GM18526 (cell line): ENCODE results near the gene TBC1D23.

ENCODE experiments used
- POLR2A ChIP-seq: IDR thresholded peaks from 3 replicates; pipeline ENCODE4 v1.6.1; 2011; ENCODE audit not compliant: insufficient read length; ENCODE audit errors: extremely low read depth

TBC1D23 gene

DNA sequence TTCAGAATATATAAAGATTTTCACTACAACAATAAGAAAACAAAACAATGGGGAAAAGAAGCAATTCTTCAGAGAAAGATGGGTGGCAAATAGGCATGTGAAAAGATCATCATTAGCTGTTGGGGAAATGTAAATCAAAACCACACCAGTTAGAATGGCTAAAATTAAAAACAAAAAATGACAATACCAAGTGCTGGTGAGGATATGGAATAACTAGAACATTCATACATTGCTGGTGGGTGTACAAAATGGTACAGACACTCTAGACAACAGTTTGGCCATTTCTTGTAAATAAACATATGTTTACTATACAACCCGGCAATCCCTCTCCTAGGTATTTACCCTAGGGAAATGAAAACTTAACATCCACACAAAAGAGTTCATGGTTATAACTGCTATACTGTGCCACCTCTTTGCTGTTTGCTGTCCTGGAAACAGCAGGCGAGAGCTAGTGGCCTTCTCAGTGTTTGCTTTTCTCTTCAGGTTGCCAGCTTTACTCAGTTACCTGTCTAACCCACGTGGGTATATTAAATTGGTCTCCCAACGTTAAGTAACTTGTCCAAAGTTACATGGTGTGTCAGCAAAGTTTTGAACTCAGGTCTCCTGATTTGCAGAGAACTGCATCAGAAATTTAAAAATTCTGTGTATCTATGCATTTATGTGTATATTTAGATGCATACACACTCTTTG lies 69.2 kb downstream of the TBC1D23 start:
- no peak for TF ChIP-seq POLR2A

DNA sequence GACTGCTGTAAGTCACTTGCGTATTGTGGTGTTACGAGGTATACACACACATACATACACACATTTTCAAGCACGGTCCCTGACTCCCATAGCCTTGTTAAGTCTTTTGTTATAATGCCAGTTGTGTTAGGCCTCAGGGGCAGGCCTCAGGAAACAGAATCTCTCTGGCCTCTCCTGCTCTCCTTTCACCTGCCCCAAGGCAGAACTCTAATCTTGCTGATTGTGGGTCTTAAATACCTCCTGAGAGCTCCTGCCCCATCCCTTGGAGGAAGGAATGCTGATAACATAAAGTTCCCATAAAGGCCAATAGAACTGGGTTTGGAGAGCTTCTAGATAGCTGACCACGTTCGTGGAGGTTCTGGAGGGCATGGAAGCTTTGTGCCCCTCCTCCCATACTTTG lies 69.9 kb downstream of the TBC1D23 start:
- no peak for TF ChIP-seq POLR2A

- TF ChIP-seq POLR2A: no peak
Observed at GRCh38 chr3:100331660-100332059, 70.9 kb downstream of the TBC1D23 start.

DNA sequence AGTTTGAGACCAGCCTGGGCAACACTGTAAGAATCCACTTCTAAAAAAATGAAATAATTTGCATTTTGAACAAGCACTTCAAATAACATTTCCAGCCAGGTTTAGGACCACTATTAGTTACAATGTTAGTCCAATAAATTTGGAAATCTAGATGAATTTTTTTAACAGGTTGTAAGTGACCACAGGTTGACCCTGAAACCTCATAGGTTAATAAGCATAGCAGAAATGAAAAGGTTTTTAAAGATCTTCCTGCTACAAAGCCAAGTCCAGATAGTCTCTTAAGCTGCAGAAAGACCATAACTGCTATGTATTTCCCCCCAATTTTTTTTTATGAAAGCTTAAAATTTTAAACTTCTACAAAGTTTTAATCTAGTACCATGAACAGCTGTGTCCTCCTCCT lies 72.3 kb downstream of the TBC1D23 start:
- TF ChIP-seq POLR2A: no peak

- no peak for TF ChIP-seq POLR2A
Observed at GRCh38 chr3:100333970-100334487, 73.2 kb downstream of the TBC1D23 start.

- TF ChIP-seq POLR2A: peak; percentile 89
Observed at GRCh38 chr3:100334488-100335351, 73.9 kb downstream of the TBC1D23 start, which contains the start of gene NIT2. Gene NIT2, plus strand, starts transcription at chr3:100334757. Its CDS starts 35 bp downstream, at chr3:100334792.

- TF ChIP-seq POLR2A: no peak
Observed at GRCh38 chr3:100335434-100335833, 74.6 kb downstream of the TBC1D23 start.

GRCh38 chr3:100338911-100339310 lies 78.1 kb downstream of the TBC1D23 start:
- TF ChIP-seq POLR2A: no peak

DNA sequence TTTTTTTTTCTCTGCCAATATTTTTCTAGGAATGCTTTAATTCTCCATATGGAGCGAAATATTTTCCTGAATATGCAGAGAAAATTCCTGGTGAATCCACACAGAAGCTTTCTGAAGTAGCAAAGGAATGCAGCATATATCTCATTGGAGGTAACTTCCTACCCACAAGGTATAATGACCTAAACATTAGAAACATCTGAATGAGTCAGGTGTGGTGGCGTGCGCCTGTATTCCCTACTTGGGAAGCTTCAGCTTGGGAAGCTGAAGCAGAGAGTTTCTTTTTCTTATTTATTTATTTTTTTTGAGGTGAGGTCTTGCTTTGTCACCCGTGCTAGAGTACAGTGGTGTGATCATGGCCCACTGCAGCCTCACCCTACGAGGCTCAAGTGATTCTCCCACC lies 79.0 kb downstream of the TBC1D23 start:
- no peak for TF ChIP-seq POLR2A

DNA sequence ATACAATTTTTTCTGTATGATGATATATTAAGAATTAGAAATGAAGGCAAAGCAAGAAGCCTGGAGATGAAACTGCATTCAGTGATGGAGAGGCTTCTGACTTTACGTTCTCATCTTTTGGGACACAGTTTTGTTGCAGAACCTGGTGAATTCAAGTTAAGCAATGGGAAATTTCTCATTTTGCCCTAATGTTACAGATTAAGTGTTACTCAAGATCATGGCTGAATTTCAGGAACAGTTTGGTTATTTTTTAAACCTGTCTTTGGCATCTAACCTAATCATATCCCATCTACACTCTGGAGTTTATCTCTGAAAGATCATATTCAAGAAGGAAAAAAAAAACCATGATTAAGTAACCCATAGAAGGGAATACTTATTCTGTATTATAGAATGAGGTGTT lies 79.7 kb downstream of the TBC1D23 start:
- no peak for TF ChIP-seq POLR2A

GRCh38 chr3:100348727-100349126 lies 87.9 kb downstream of the TBC1D23 start:
- no peak for TF ChIP-seq POLR2A

DNA sequence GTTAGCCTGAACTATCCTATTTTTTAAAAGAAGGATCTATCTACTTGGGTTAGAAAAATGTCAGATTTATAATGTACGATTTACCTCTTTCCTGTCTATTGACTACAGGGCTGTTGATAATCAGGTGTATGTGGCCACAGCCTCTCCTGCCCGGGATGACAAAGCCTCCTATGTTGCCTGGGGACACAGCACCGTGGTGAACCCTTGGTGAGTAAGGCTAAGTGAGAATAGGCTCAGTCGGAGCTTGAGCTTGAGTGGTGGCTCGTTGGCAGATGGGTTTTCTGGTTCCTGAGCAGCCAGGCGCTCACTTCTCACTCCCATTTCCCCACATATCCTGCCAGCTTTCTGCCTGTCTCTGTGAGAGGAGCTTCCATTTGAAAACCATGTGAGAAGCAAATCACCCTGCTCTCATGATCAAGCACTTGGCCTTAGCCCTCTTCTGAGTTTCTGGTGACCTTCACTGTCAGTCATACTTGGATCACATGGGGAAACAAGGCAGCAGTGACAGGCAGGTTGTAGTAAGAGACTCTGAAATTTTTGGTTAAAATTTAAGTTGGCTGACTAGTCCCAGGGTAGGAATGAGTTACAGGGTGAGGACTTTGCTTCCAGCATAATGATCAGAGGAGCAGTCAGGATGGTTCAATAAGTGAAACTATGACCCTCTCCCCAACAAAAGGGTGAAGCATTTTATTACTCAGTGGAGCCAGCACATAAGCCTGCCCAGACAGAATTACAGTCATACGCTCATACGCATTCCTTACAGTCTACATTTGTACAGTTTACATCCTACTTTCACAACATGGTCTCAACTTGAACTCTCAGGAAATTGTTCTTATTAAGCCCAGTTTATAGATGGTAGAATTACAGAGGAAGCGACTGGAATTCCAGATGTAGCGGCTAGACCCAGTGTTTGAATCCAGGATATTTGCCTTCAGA lies 91.8 kb downstream of the TBC1D23 start:
- TF ChIP-seq POLR2A: no peak

- no peak for TF ChIP-seq POLR2A
Observed at GRCh38 chr3:100354850-100355249, 94.1 kb downstream of the TBC1D23 start.

DNA sequence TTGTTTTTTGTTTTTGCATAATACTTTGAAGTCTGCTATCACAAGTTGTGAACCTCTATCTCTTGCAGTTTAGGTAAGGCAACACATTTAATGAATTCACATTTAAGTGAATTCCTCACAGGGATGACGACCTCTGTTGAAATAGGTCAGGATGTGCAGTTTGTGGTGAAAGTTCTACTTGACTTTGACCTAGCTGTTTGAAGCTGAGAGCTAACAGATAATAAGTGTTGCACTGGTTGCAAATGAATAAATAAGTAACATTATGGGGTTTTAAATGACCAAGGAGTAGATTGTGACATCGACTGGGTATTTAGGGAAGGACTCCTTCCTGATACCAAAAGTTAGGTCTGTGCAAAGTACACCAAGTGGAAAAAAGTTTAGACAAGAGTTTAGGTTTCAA lies 97.6 kb downstream of the TBC1D23 start:
- TF ChIP-seq POLR2A: no peak

DNA sequence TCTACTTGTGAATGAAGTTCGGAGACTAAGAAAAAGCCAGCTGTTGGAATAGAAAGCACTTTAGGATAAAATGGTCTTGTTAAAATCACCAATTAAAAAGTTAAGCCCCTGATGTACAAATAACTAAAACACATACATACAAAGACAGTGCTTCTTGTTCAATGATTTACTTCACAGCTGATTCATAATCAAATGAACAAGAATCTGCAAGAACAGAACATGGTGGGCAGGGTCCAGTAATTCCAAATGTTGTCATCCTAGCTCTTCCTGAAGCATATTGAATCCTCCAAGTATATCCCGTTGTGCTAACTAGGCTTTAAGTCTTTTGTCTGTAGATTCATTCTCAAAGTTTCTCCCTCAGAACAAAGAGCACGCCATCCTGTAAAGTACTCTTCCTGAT lies 98.2 kb downstream of the TBC1D23 start:
- no peak for TF ChIP-seq POLR2A

DNA sequence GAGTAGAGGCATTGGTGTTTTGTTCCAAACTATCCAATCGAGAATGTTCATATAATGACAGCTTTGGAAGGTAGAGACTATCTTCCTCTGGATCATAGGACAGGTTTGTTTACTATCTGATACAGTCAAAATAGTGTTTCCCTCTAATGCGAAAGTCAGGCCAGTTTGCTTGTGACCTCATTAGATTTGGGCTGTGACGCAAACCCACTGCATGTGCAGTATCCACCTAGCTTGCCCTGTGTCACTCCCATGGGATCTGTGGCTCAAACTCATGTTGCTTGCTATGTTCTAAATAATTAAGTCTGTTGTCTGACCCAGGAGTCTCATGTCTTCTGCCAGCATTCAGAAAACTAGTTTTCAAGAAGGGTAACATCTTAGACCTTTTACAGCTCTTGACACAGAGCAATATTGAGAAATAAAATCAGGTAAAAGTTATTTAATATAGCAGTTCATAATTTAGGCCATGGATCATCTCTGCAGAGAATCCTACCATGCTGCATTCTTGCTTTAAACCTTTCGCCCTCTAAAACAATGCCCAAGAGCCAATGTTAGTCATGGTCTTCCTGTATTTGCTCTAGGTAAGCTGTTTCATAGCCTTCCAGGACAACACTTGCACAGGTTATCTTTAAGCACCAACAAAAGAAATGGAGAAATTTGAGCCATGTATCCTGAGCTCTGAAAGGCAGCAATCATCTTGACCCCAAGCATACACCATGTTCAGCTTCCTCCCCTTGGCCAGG lies 100.1 kb downstream of the TBC1D23 start:
- TF ChIP-seq POLR2A: no peak
